Measurements from ENCODE around the gene ABITRAM. TPM values are rescaled to one million over a fixed set of nuclear protein-coding genes. Genes with fewer than 3 reads are reported as not detected.

Gene ABITRAM
- total and polyA plus RNA-seq, 2 of the 13 experiments (the other 11 are each of a cell fraction or from before 2014, with no cell fraction given) = 10.2 to 21.6 TPM

GRCh38 chr9:108885643-108886348 is 48.4 kb upstream of the ABITRAM start (continued):
- TF ChIP-seq ARNT2 (CRISPR knock-in tag; IDR thresholded peaks at IDR 0.05; ENCODE audit: low read depth) (peak; percentile 48), ZNF574 (CRISPR knock-in tag; IDR thresholded peaks at IDR 0.05) (peak; percentile 85), ZC3H4 (CRISPR knock-in tag; IDR thresholded peaks at IDR 0.05; ENCODE audit: borderline replicate concordance) (0 out of 2 replicates have a peak, but pooled peaks have one; percentile 32), ZNF605 (CRISPR knock-in tag; IDR thresholded peaks at IDR 0.05) (peak; percentile 98), ZNF484 (CRISPR knock-in tag; IDR thresholded peaks at IDR 0.05; ENCODE audit: borderline replicate concordance, low read depth) (no peak), HCFC1 (IDR thresholded peaks at IDR 0.05; ENCODE audit: low read depth, low read length) (no peak), SP2 (CRISPR knock-in tag; IDR thresholded peaks at IDR 0.05) (no peak), ZNF598 (CRISPR knock-in tag; IDR thresholded peaks at IDR 0.05; ENCODE audit: borderline replicate concordance) (peak; percentile 28; the same call in 1 of the 2 replicates), RFXANK (CRISPR knock-in tag; IDR thresholded peaks at IDR 0.05) (peak; percentile 82; the same call in 1 of the 2 replicates), ZNF501 (CRISPR knock-in tag; IDR thresholded peaks at IDR 0.05) (peak; percentile 73), NFYB (CRISPR knock-in tag; IDR thresholded peaks at IDR 0.05) (no peak; the same call in 1 of the 2 replicates), NFAT5 (CRISPR knock-in tag; IDR thresholded peaks at IDR 0.05) (peak; percentile 99), KMT2A (CRISPR knock-in tag; IDR thresholded peaks at IDR 0.05) (0 out of 2 replicates have a peak, but pooled peaks have one; percentile 40), KDM6A (CRISPR knock-in tag; IDR thresholded peaks at IDR 0.05; ENCODE audit: low read depth) (peak; percentile 98), RFX5 (IDR thresholded peaks at IDR 0.05; ENCODE audit: low read depth, low read length) (no peak), ZNF644 (CRISPR knock-in tag; IDR thresholded peaks at IDR 0.05; ENCODE audit: low read depth) (peak; percentile 80), TARDBP (CRISPR knock-in tag; IDR thresholded peaks at IDR 0.05) (peak; percentile 95), ZNF777 (CRISPR knock-in tag; IDR thresholded peaks at IDR 0.05) (no peak)
- TF ChIP-seq, protein P1, sequence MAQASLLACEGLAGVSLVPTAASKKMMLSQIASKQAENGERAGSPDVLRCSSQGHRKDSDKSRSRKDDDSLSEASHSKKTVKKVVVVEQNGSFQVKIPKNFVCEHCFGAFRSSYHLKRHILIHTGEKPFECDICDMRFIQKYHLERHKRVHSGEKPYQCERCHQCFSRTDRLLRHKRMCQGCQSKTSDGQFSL (CRISPR knock-in tag; IDR thresholded peaks at IDR 0.05) = no peak
- TF ChIP-seq, protein P2, sequence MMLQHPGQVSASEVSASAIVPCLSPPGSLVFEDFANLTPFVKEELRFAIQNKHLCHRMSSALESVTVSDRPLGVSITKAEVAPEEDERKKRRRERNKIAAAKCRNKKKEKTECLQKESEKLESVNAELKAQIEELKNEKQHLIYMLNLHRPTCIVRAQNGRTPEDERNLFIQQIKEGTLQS (CRISPR knock-in tag; IDR thresholded peaks at IDR 0.05) = peak; percentile 97
